Nephron (organoid): ENCODE data around the gene IL17C.

Experiments
- H3K27ac Mint-ChIP-seq, 3 experiments: 2 replicates each; pipeline ENCODE4 v1.8.0; 2020; ENCODE audit warnings: mixed read lengths in 3 of 3, mild to moderate bottlenecking in 2 of 3, moderate library complexity in 1 of 3
- H3K27me3 Mint-ChIP-seq: 2 replicates; pipeline ENCODE4 v1.8.0; 2021; ENCODE audit warnings: low read depth, mild to moderate bottlenecking, moderate library complexity, mixed read lengths
- H3K36me3 Mint-ChIP-seq: 2 replicates; pipeline ENCODE4 v1.8.0; 2020; ENCODE audit warnings: low read depth, mixed read lengths
- H3K4me1 Mint-ChIP-seq: 2 replicates; pipeline ENCODE4 v1.8.0; 2020; ENCODE audit warnings: mixed read lengths
- H3K4me3 Mint-ChIP-seq, 3 experiments: 2 replicates each; pipeline ENCODE4 v1.8.0; 2020; ENCODE audit warnings: mild to moderate bottlenecking in 3 of 3, mixed read lengths in 3 of 3, moderate library complexity in 2 of 3
- H3K9me3 Mint-ChIP-seq: 2 replicates; pipeline ENCODE4 v1.8.0; 2020; ENCODE audit warnings: mixed read lengths
- TF ChIP-seq, protein P1 (sequence below), 3 experiments: fragments of 200-600 bp; sonication (generic); IDR thresholded peaks; one replicate each; pipeline ENCODE4 v1.5.0; 2021; ENCODE audit warnings: antibody characterized with exemption in 3 of 3; ENCODE audit not compliant: unreplicated experiment in 3 of 3

IL17C gene

GRCh38 chr16:88617268-88618031 lies 20.9 kb upstream of the IL17C start:
- H3K36me3 Mint-ChIP-seq, result peaks cover 35% of the 10 kb centered on the region
- H3K9me3 Mint-ChIP-seq, result no peaks in the 10 kb centered on the region
- H3K27me3 Mint-ChIP-seq, result no peaks in the 10 kb centered on the region
- peaks cover 28% of the 10 kb centered on the region for H3K4me1 Mint-ChIP-seq
- TF ChIP-seq, protein P1, sequence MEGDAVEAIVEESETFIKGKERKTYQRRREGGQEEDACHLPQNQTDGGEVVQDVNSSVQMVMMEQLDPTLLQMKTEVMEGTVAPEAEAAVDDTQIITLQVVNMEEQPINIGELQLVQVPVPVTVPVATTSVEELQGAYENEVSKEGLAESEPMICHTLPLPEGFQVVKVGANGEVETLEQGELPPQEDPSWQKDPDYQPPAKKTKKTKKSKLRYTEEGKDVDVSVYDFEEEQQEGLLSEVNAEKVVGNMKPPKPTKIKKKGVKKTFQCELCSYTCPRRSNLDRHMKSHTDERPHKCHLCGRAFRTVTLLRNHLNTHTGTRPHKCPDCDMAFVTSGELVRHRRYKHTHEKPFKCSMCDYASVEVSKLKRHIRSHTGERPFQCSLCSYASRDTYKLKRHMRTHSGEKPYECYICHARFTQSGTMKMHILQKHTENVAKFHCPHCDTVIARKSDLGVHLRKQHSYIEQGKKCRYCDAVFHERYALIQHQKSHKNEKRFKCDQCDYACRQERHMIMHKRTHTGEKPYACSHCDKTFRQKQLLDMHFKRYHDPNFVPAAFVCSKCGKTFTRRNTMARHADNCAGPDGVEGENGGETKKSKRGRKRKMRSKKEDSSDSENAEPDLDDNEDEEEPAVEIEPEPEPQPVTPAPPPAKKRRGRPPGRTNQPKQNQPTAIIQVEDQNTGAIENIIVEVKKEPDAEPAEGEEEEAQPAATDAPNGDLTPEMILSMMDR (IDR thresholded peaks at IDR 0.05; ENCODE audit: unreplicated experiment in 3 of 3), result no peak
- H3K4me3 Mint-ChIP-seq, result no peak overlapping the region
- no peak overlapping the region for H3K27ac Mint-ChIP-seq

- TF ChIP-seq, protein P1 (IDR thresholded peaks at IDR 0.05; ENCODE audit: unreplicated experiment in 3 of 3), result no peak
- Mint-ChIP-seq H3K4me3 (no peak overlapping the region), H3K27ac (no peak overlapping the region), H3K36me3 (peaks cover 35% of the 10 kb centered on the region), H3K4me1 (peaks cover 22% of the 10 kb centered on the region), H3K9me3 (no peaks in the 10 kb centered on the region), H3K27me3 (no peaks in the 10 kb centered on the region)
These were observed 20.0 kb upstream of the IL17C start for GRCh38 chr16:88618182-88618955.

DNA sequence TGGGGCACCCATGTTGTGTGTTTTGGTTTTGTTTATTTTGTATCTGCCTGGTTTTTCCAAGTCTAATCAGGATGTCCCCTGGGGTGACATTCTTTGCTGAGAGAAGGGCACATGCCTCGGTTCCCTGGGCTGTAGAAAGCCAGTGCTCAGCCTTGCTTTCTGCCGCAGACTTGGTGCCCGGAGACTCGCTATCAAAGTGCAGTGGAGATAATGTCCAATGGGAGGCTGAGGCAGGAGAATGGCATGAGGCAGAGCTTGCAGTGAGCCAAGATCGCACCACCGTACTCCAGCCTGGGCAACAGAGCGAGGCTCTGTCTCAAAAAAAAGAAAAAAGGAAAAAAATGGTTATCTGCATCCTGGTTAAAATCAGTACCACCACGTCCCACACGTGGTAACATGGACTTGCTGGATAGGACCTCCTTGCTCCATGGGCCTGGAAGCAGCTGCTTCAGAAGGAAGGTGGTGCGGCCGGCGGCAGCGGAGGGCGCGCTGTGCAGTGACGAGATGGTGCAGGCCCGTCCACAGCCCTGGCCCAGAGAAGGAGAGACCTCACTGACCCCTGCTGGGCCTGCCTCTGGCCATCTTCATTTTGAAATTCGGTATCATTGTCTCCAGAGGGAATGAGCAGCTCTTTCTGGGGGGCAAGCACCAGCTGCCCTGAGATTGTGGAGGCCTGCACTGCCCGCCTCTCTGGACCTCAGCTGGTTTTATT lies 19.3 kb upstream of the IL17C start:
- H3K9me3 Mint-ChIP-seq, result no peaks in the 10 kb centered on the region
- H3K27me3 Mint-ChIP-seq, result no peaks in the 10 kb centered on the region
- no peak overlapping the region for H3K27ac Mint-ChIP-seq
- TF ChIP-seq, protein P1 (IDR thresholded peaks at IDR 0.05; ENCODE audit: unreplicated experiment in 3 of 3), result no peak
- H3K4me1 Mint-ChIP-seq, result peaks cover 16% of the 10 kb centered on the region
- H3K36me3 Mint-ChIP-seq, result peaks cover 29% of the 10 kb centered on the region
- no peak overlapping the region for H3K4me3 Mint-ChIP-seq

DNA sequence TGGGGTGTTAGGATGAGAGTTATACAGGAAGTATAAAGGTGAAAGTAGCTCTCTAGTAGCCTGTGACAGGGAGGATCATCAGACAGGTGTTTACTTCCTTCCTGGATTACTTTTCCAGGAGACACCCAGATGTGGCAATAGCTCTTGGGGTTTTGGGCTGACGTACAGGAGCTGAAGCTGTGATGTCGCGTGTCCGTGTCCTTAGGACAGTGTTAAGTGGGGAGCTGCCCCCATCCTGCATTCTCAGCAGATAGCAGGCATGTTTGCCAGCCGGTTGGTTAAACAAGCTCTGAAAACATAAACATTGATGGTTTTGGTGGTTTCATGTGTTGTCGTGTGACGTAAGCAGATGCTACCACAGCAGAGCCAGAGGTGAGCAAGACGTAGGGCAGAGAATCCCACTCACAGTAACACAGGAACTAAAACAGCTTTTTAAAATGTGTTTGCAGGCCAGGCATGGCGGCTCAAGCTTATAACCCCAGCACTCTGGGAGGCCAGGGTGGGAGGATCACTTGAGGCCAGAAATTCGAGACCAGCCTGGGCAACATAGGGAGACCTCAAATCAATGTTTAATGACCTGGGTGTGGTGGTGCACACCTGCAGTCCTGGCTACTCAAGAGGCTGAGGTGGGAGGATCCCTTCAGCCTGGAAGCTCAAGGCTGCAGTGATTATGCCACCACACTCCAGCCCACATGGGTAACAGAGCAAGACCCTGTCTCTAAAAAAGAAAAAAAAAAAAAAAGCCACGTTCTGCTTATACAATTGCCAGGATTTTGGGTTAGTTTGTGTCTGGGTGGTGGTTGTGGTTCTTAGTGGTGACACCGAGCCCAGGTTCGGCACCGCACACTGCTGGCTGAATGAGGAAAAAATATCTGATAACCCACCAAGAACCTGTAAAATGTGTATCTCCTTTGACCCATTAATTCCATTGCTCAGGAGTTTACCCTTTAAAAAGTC lies 18.2 kb upstream of the IL17C start:
- Mint-ChIP-seq H3K9me3 (no peaks in the 10 kb centered on the region), H3K27ac (no peak overlapping the region), H3K4me1 (peaks cover 11% of the 10 kb centered on the region), H3K27me3 (no peaks in the 10 kb centered on the region), H3K36me3 (peaks cover 26% of the 10 kb centered on the region), H3K4me3 (no peak overlapping the region)
- TF ChIP-seq, protein P1 (IDR thresholded peaks at IDR 0.05; ENCODE audit: unreplicated experiment in 3 of 3), result no peak

GRCh38 chr16:88622125-88622524 lies 16.2 kb upstream of the IL17C start:
- Mint-ChIP-seq H3K4me3 (no peak overlapping the region), H3K4me1 (no peaks in the 10 kb centered on the region)

More at GRCh38 chr16:88622125-88622524, 16.2 kb upstream of the IL17C start:
- H3K36me3 Mint-ChIP-seq, result peaks cover 32% of the 10 kb centered on the region
- no peaks in the 10 kb centered on the region for H3K27me3 Mint-ChIP-seq
- H3K27ac Mint-ChIP-seq, result no peak overlapping the region
- H3K9me3 Mint-ChIP-seq, result no peaks in the 10 kb centered on the region
- TF ChIP-seq, protein P1 (IDR thresholded peaks at IDR 0.05; ENCODE audit: unreplicated experiment in 3 of 3), result no peak
